Measurements from ENCODE around the gene ZFAND2A.
A peak's percentile ranks its signal among the peaks of the same experiment; 100 is the strongest.
"Not testable (repeated sequence)": the region's sequence is repeated elsewhere in the genome, so short reads cannot be mapped to it uniquely, and the experiment has no call there.

The ZFAND2A gene

GRCh38 chr7:1172666-1173523 lies 12.9 kb upstream of the ZFAND2A start:
- Histone ChIP-seq H3K27me3 (ENCODE audit: control insufficient read depth in 1 of 2, insufficient read depth in 2 of 2, low read length in 2 of 2) (no peaks in the 10 kb centered on the region), H3K9ac (ENCODE audit: low read length) (no peak overlapping the region), H3K4me3 (ENCODE audit: low read depth in 1 of 2, low read length in 2 of 2) (no peak overlapping the region), H3K4me1 (ENCODE audit: insufficient read depth, low read length) (peaks cover 9% of the 10 kb centered on the region), H3K9me3 (ENCODE audit: low read length) (no peaks in the 10 kb centered on the region), H3K36me3 (ENCODE audit: insufficient read depth, low read length) (no peaks in the 10 kb centered on the region), H3K27ac (ENCODE audit: low read depth, low read length) (no peak overlapping the region)

- H3K9ac ChIP-seq (ENCODE audit: low read length); H3K4me1 ChIP-seq (ENCODE audit: insufficient read depth, low read length); H3K4me3 ChIP-seq (ENCODE audit: low read depth in 1 of 2, low read length in 2 of 2); H3K36me3 ChIP-seq (ENCODE audit: insufficient read depth, low read length); H3K27me3 ChIP-seq (ENCODE audit: control insufficient read depth in 1 of 2, insufficient read depth in 2 of 2, low read length in 2 of 2); H3K27ac ChIP-seq (ENCODE audit: low read depth, low read length); H3K9me3 ChIP-seq (ENCODE audit: low read length): not testable (repeated sequence)
Measured at GRCh38 chr7:1171516-1171915, 11.5 kb upstream of the ZFAND2A start.

- no peaks in the 10 kb centered on the region for H3K9me3 ChIP-seq (ENCODE audit: low read length)
- H3K36me3 ChIP-seq (ENCODE audit: insufficient read depth, low read length) = no peaks in the 10 kb centered on the region
- no peaks in the 10 kb centered on the region for H3K27me3 ChIP-seq (ENCODE audit: control insufficient read depth in 1 of 2, insufficient read depth in 2 of 2, low read length in 2 of 2)
- H3K9ac ChIP-seq (ENCODE audit: low read length) = no peak overlapping the region
- H3K27ac ChIP-seq (ENCODE audit: low read depth, low read length) = no peak overlapping the region
- H3K4me1 ChIP-seq (ENCODE audit: insufficient read depth, low read length) = peaks cover 8% of the 10 kb centered on the region
- H3K4me3 ChIP-seq (ENCODE audit: low read depth in 1 of 2, low read length in 2 of 2) = no peak overlapping the region
Measured at GRCh38 chr7:1170741-1171501, 10.9 kb upstream of the ZFAND2A start.

GRCh38 chr7:1169409-1170368 lies 9.7 kb upstream of the ZFAND2A start:
- Histone ChIP-seq H3K27ac (ENCODE audit: low read depth, low read length) (no peak overlapping the region), H3K36me3 (ENCODE audit: insufficient read depth, low read length) (peaks cover 7% of the 10 kb centered on the region), H3K4me1 (ENCODE audit: insufficient read depth, low read length) (peaks cover 5% of the 10 kb centered on the region), H3K4me3 (ENCODE audit: low read depth in 1 of 2, low read length in 2 of 2) (no peak overlapping the region), H3K27me3 (ENCODE audit: control insufficient read depth in 1 of 2, insufficient read depth in 2 of 2, low read length in 2 of 2) (no peaks in the 10 kb centered on the region), H3K9ac (ENCODE audit: low read length) (no peak overlapping the region), H3K9me3 (ENCODE audit: low read length) (no peaks in the 10 kb centered on the region)

- H3K9ac ChIP-seq (ENCODE audit: low read length) = no peak overlapping the region
- H3K9me3 ChIP-seq (ENCODE audit: low read length) = no peaks in the 10 kb centered on the region
- peaks cover 5% of the 10 kb centered on the region for H3K4me1 ChIP-seq (ENCODE audit: insufficient read depth, low read length)
- H3K4me3 ChIP-seq (ENCODE audit: low read depth in 1 of 2, low read length in 2 of 2) = no peak overlapping the region
- H3K27me3 ChIP-seq (ENCODE audit: control insufficient read depth in 1 of 2, insufficient read depth in 2 of 2, low read length in 2 of 2) = no peaks in the 10 kb centered on the region
- peaks cover 8% of the 10 kb centered on the region for H3K36me3 ChIP-seq (ENCODE audit: insufficient read depth, low read length)
- H3K27ac ChIP-seq (ENCODE audit: low read depth, low read length) = no peak overlapping the region
Measured at GRCh38 chr7:1168422-1168821, 8.4 kb upstream of the ZFAND2A start.

GRCh38 chr7:1164436-1164835 lies 4.4 kb upstream of the ZFAND2A start:
- peaks cover 8% of the 10 kb centered on the region for H3K36me3 ChIP-seq (ENCODE audit: insufficient read depth, low read length)
- no peaks in the 10 kb centered on the region for H3K9me3 ChIP-seq (ENCODE audit: low read length)
- H3K9ac ChIP-seq (ENCODE audit: low read length) = no peak overlapping the region
- no peak overlapping the region for H3K27ac ChIP-seq (ENCODE audit: low read depth, low read length)
- H3K4me3 ChIP-seq (ENCODE audit: low read depth in 1 of 2, low read length in 2 of 2) = no peak overlapping the region
- H3K27me3 ChIP-seq (ENCODE audit: control insufficient read depth in 1 of 2, insufficient read depth in 2 of 2, low read length in 2 of 2) = no peaks in the 10 kb centered on the region
- H3K4me1 ChIP-seq (ENCODE audit: insufficient read depth, low read length) = peaks cover 5% of the 10 kb centered on the region

- no peak overlapping the region for H3K9ac ChIP-seq (ENCODE audit: low read length)
- peaks cover 14% of the 10 kb centered on the region for H3K4me1 ChIP-seq (ENCODE audit: insufficient read depth, low read length)
- no peaks in the 10 kb centered on the region for H3K9me3 ChIP-seq (ENCODE audit: low read length)
- no peak overlapping the region for H3K4me3 ChIP-seq (ENCODE audit: low read depth in 1 of 2, low read length in 2 of 2)
- peaks cover 8% of the 10 kb centered on the region for H3K36me3 ChIP-seq (ENCODE audit: insufficient read depth, low read length)
- H3K27me3 ChIP-seq (ENCODE audit: control insufficient read depth in 1 of 2, insufficient read depth in 2 of 2, low read length in 2 of 2) = no peaks in the 10 kb centered on the region
- H3K27ac ChIP-seq (ENCODE audit: low read depth, low read length) = no peak overlapping the region
Measured at GRCh38 chr7:1163121-1163520, 3.1 kb upstream of the ZFAND2A start.

GRCh38 chr7:1160670-1161021 lies 650 bp upstream of the ZFAND2A start:
- Histone ChIP-seq H3K9me3 (ENCODE audit: low read length) (no peaks in the 10 kb centered on the region), H3K36me3 (ENCODE audit: insufficient read depth, low read length) (peaks cover 23% of the 10 kb centered on the region)

GRCh38 chr7:1159231-1159630 lies 765 bp downstream of the ZFAND2A start:
- not testable (repeated sequence) for H3K27me3 ChIP-seq (ENCODE audit: control insufficient read depth in 1 of 2, insufficient read depth in 2 of 2, low read length in 2 of 2); H3K9me3 ChIP-seq (ENCODE audit: low read length)
- peak overlapping the region; percentile 24 for H3K27ac ChIP-seq (ENCODE audit: low read depth, low read length)
- H3K36me3 ChIP-seq (ENCODE audit: insufficient read depth, low read length) = peaks cover 29% of the 10 kb centered on the region
- peaks cover 15% of the 10 kb centered on the region for H3K4me1 ChIP-seq (ENCODE audit: insufficient read depth, low read length)
- peak overlapping the region; percentile 90 for H3K9ac ChIP-seq (ENCODE audit: low read length)
- peak overlapping the region; percentile 70 to 94 for H3K4me3 ChIP-seq (ENCODE audit: low read depth in 1 of 2, low read length in 2 of 2)

More at GRCh38 chr7:1160670-1161021, 650 bp upstream of the ZFAND2A start:
- Histone ChIP-seq H3K27ac (ENCODE audit: low read depth, low read length) (peak overlapping the region; percentile 93), H3K27me3 (ENCODE audit: control insufficient read depth in 1 of 2, insufficient read depth in 2 of 2, low read length in 2 of 2) (no peaks in the 10 kb centered on the region), H3K9ac (ENCODE audit: low read length) (peak overlapping the region; percentile 84), H3K4me1 (ENCODE audit: insufficient read depth, low read length) (peaks cover 15% of the 10 kb centered on the region), H3K4me3 (ENCODE audit: low read depth in 1 of 2, low read length in 2 of 2) (peak overlapping the region; percentile 89 to 94)

GRCh38 chr7:1158203-1159126 lies 1.5 kb downstream of the ZFAND2A start:
- Histone ChIP-seq H3K9ac (ENCODE audit: low read length) (peak overlapping the region; percentile 90), H3K36me3 (ENCODE audit: insufficient read depth, low read length) (peaks cover 36% of the 10 kb centered on the region), H3K4me1 (ENCODE audit: insufficient read depth, low read length) (peaks cover 15% of the 10 kb centered on the region), H3K4me3 (ENCODE audit: low read depth in 1 of 2, low read length in 2 of 2) (peak overlapping the region; percentile 70 to 94), H3K27ac (ENCODE audit: low read depth, low read length) (peak overlapping the region; percentile 24), H3K27me3 (ENCODE audit: control insufficient read depth in 1 of 2, insufficient read depth in 2 of 2, low read length in 2 of 2) (no peaks in the 10 kb centered on the region), H3K9me3 (ENCODE audit: low read length) (no peaks in the 10 kb centered on the region)

All from muscle layer of colon (tissue), 2 donors.